HG02938 (cell line): ENCODE data around the gene RANBP10.
A peak's percentile ranks its signal among the peaks of the same experiment; 100 is the strongest.
"Not testable (repeated sequence)": the region's sequence is repeated elsewhere in the genome, so short reads cannot be mapped to it uniquely, and the experiment has no call there.

Source experiments
- ATAC-seq: cut with Tn5 transposase; IDR thresholded peaks from one replicate; pipeline ENCODE4 v1.9.1; 2021; ENCODE audit warnings: mild to moderate bottlenecking, moderate library complexity; ENCODE audit not compliant: unreplicated experiment

RANBP10 gene

GRCh38 chr16:67780847-67781564 lies 25.4 kb downstream of the RANBP10 start:
- ATAC-seq = no peak

- no peak for ATAC-seq
Observed at GRCh38 chr16:67779256-67780014, 26.9 kb downstream of the RANBP10 start.

DNA sequence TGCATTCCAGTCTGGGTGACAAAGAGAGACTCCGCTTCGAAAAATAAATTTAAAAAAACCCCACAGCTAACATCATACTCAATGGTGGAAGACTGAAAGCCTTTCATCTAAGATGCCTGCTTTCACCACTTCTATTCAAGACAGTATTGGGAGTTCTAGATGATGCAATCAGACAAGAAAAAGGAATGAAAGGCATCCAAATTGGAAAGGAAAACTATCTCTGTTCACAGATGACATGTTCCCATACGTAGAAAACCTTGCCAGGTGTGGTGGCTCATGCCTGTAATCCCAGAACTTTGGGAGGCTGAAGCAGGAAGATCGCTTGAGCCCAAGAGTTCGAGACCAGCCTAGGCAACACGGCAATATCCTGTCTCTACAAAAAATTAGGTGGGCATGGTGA lies 31.1 kb downstream of the RANBP10 start:
- no peak for ATAC-seq

- no peak for ATAC-seq
Observed at GRCh38 chr16:67774457-67774853, 31.9 kb downstream of the RANBP10 start.

- no peak for ATAC-seq
Observed at GRCh38 chr16:67773569-67774456, 32.5 kb downstream of the RANBP10 start.

DNA sequence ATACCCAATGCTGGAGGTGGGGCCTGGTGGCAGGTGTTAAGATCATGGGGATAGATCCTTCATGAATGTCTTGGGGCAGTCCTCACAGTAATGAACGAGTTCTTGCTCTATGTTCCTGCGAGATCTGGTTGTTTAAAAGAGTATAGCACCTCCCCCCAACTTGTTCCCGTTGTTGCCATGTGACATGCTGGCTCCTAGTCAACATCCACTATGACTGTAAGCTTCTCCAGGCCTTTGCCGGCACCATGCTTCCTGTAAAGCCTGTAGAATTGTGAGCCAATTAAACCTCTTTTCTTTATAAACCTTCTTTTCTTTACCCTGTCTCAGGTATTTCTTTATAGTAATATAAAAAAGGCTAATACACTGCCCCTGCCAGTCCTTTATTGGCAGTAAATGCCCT lies 33.3 kb downstream of the RANBP10 start:
- ATAC-seq = no peak

GRCh38 chr16:67770346-67770991 lies 35.9 kb downstream of the RANBP10 start:
- ATAC-seq = no peak

- ATAC-seq = no peak
Observed at GRCh38 chr16:67767953-67768352, 38.4 kb downstream of the RANBP10 start.

GRCh38 chr16:67766291-67766690 lies 40.1 kb downstream of the RANBP10 start:
- ATAC-seq = no peak

DNA sequence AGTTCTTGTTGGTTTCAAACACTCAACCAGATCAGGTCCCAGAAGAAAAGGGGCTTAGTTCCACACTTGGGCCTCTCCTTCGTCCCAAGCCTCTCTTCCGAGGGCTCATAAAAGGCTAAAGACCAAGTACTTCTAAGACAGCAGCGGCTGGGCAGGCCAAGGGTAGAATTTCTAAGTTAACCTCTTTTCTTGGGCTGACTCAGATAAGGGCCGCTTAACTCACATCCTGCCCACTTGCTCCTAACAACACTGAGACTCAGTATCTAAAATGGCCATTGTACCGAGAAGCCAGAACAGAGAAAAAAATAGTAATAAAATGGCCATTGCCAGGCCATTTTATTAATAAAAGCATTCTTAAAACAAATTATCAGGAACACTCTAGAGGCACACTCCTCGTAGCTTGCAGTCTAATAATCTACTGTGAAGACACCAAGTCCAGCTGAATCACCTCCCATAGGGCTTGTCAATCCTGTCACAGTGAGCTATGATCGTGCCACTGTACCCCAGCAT lies 42.1 kb downstream of the RANBP10 start:
- ATAC-seq = no peak

- no peak for ATAC-seq
Observed at GRCh38 chr16:67763066-67763465, 43.3 kb downstream of the RANBP10 start.

DNA sequence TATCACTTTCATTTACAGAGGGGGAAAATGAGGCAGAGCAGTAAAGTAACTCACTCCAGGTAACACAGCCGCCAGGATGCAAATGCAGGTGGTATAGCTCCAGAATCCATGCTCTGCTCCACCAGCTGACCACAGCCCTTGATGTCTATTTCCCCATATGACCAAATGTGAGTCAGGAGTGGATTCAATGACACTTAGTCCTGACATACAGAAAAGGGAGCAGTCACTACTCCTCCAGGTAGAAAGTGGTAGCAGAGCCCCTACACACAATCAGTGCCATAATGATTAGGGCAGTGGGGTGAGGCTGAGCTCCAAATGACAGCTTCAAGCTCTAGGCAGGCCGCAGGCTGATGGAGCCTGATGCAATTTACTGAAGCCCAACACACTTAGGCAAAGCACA lies 44.0 kb downstream of the RANBP10 start:
- ATAC-seq = no peak

- no peak for ATAC-seq
Observed at GRCh38 chr16:67761924-67762323, 44.4 kb downstream of the RANBP10 start.

GRCh38 chr16:67760956-67761230 lies 45.5 kb downstream of the RANBP10 start:
- no peak for ATAC-seq

DNA sequence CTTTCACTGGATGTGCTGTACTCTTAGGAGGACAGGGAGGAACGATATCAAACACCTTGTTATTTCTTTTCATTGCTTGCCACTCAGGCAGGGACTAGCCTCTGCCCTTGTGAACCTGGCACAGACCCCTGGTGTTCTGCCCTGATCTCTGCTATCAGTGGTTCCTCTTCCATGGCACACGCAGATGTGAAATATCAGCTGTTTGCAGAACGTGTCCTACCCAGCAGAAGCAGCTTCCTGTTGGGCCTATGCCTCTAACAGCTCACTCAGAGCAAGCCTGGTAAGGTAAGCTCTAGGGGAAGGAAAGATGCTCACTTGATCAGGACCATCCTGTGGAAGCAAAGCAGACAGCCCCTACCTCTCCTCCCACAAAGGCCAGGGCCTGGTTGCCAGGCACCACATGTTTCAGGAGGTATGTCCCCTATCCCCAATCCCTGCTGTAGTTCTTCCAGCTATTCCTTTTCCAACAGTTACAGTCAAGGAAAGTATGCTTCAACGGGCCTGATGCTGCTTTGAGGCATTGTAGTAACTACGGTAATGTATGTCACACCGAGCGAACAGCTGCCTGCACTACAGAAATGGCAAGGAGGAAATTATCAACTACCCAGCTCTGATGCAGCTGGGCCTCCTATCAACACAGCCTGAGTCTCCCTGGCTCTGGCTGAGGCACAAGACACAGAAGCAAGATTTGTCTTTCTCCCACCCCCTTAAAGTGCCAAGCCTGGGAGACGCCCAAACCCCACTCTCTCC lies 46.0 kb downstream of the RANBP10 start:
- no peak for ATAC-seq

- no peak for ATAC-seq
Observed at GRCh38 chr16:67758966-67759365, 47.4 kb downstream of the RANBP10 start.

- ATAC-seq = no peak
Observed at GRCh38 chr16:67758006-67758405, 48.4 kb downstream of the RANBP10 start.

GRCh38 chr16:67752641-67753040 lies 53.7 kb downstream of the RANBP10 start:
- no peak for ATAC-seq

DNA sequence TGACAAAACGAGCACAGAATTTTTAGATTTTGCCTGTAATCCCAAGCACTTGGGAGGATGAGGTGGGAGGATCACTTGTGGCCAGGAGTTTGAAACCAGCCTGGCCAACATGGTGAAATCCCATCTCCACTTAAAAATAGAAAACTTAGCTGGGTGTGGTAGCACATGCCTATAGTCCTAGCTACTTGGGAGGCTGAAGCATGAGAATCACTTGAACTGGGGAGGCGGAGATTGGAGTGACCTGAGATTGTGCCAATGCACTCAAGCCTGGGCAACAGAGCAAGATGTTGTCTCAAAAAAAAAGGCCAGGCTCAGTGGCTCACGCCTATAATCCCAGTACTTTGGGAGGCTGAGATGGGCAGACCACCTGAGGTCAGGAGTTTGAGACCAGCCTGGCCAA lies 55.0 kb downstream of the RANBP10 start:
- not testable (repeated sequence) for ATAC-seq

GRCh38 chr16:67750466-67750865 lies 55.9 kb downstream of the RANBP10 start:
- peak; percentile 68 for ATAC-seq
